Astrocyte (in vitro differentiated cells and primary cell): ENCODE results near the gene KCNQ5. TPM values are rescaled to one million over a fixed set of nuclear protein-coding genes. Genes with fewer than 3 reads are reported as not detected.

Experiments used
- DNase-seq: peaks from one replicate; pipeline ENCODE4 v3.0.0-alpha.2; 2010; ENCODE audit warnings: low read depth
- FAIRE-seq: peaks from 2 replicates; lab custom pipeline; 2011; peaks lifted over from hg19 to GRCh38; lab: Jason Lieb, UNC
- H2AFZ ChIP-seq: 2 replicates; pipeline ENCODE4 v1.6.0; 2012; ENCODE audit warnings: low read depth, low read length, inconsistent platforms
- H3K27ac ChIP-seq: 2 replicates; pipeline ENCODE4 v1.5.1; 2011; ENCODE audit warnings: low read depth, low read length, inconsistent platforms
- H3K27me3 ChIP-seq: 2 replicates; pipeline ENCODE4 v1.6.0; 2011; ENCODE audit warnings: low read length, inconsistent platforms; ENCODE audit not compliant: insufficient read depth
- H3K36me3 ChIP-seq: 2 replicates; pipeline ENCODE4 v1.5.1; 2011; ENCODE audit warnings: low read length, inconsistent platforms; ENCODE audit not compliant: insufficient read depth
- H3K4me1 ChIP-seq: 2 replicates; pipeline ENCODE4 v1.5.1; 2011; ENCODE audit warnings: low read length, inconsistent platforms; ENCODE audit not compliant: insufficient read depth
- H3K4me2 ChIP-seq: 2 replicates; pipeline ENCODE4 v1.6.0; 2012; ENCODE audit warnings: low read length, inconsistent platforms
- H3K4me3 ChIP-seq: 2 replicates; pipeline ENCODE4 v1.5.1; 2011; ENCODE audit warnings: low read depth, mild to moderate bottlenecking, low read length, inconsistent platforms; ENCODE audit not compliant: insufficient read depth
- H3K79me2 ChIP-seq: 2 replicates; pipeline ENCODE4 v1.6.0; 2012; ENCODE audit warnings: mild to moderate bottlenecking, low read length, inconsistent platforms; ENCODE audit not compliant: insufficient read depth
- H3K9ac ChIP-seq: 2 replicates; pipeline ENCODE4 v1.6.0; 2012; ENCODE audit warnings: mild to moderate bottlenecking, low read length, inconsistent platforms
- H3K9me3 ChIP-seq: 2 replicates; pipeline ENCODE4 v1.5.1; 2012; ENCODE audit warnings: low read depth, mild to moderate bottlenecking, low read length, inconsistent platforms; ENCODE audit not compliant: insufficient read depth
- H4K20me1 ChIP-seq: 2 replicates; pipeline ENCODE4 v1.6.0; 2012; ENCODE audit warnings: low read length, inconsistent platforms; ENCODE audit not compliant: insufficient read depth
- H3K27ac Mint-ChIP-seq: one replicate; pipeline ENCODE4 v1.8.0; 2021; ENCODE audit warnings: mild to moderate bottlenecking, mixed read lengths; ENCODE audit not compliant: unreplicated experiment
- H3K27me3 Mint-ChIP-seq: one replicate; pipeline ENCODE4 v1.8.0; 2021; ENCODE audit warnings: low read depth, mixed read lengths; ENCODE audit not compliant: unreplicated experiment
- H3K36me3 Mint-ChIP-seq: one replicate; pipeline ENCODE4 v1.8.0; 2021; ENCODE audit warnings: low read depth, mixed read lengths; ENCODE audit not compliant: unreplicated experiment
- H3K4me1 Mint-ChIP-seq: one replicate; pipeline ENCODE4 v1.8.0; 2021; ENCODE audit warnings: low read depth, mixed read lengths; ENCODE audit not compliant: unreplicated experiment
- H3K4me3 Mint-ChIP-seq: one replicate; pipeline ENCODE4 v1.8.0; 2021; ENCODE audit warnings: mild to moderate bottlenecking, moderate library complexity, mixed read lengths; ENCODE audit not compliant: unreplicated experiment
- H3K9me3 Mint-ChIP-seq: one replicate; pipeline ENCODE4 v1.8.0; 2021; ENCODE audit warnings: mild to moderate bottlenecking, mixed read lengths; ENCODE audit not compliant: unreplicated experiment
- EZH2 ChIP-seq: IDR thresholded peaks from 2 replicates; pipeline ENCODE4 v1.6.1; 2012; ENCODE audit warnings: mild to moderate bottlenecking, low read length, inconsistent platforms; ENCODE audit not compliant: insufficient read depth
- total RNA-seq: library from RNA; stranded (reverse); gene quantifications from 2 replicates; pipeline ENCODE4 v1.2.1, GENCODE V29; 2021
- TF ChIP-seq, protein P1 (sequence below): IDR thresholded peaks from 2 replicates; pipeline ENCODE4 v1.5.1; 2011; ENCODE audit warnings: low read depth, mild to moderate bottlenecking, inconsistent platforms, low read length, moderate library complexity; ENCODE audit not compliant: insufficient read depth

The KCNQ5 gene
- total RNA-seq, 1 donor from 2014 or later, result 2.0 TPM

DNA sequence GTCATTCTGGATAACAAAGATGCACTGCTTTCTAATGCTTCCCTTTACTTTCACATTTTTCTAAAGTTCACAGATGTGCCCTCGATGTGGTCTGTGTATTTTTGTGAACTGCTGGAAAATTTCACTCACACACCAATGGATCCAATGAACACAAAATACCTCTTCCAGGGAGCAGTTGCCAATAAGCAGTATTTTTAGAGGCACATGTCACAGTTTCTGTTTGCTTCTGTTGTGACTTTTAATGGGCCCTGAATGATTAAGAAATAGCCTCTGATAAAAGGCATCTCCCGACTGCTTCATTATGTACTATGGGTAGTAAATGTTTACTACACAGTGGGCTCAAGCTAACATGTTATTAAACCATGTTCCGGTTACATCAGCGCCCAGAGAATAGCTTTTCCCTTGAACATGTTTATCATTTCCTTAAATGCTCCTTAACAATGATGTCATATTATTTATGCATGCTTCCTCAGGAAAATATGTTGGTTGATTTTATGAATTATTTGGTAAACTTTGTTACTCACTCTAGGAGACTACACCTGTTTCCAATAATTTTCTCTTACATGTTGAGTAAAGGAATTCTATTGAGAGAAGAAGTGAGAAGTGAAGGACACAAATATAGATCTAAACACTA is 188.0 kb downstream of the KCNQ5 start:
- Histone ChIP-seq H3K79me2 (no peaks in the 10 kb centered on the region), H3K4me3 (no peak overlapping the region), H3K27me3 (no peaks in the 10 kb centered on the region), H3K9me3 (no peaks in the 10 kb centered on the region), H4K20me1 (no peaks in the 10 kb centered on the region), H3K36me3 (no peaks in the 10 kb centered on the region), H2AFZ (no peak overlapping the region), H3K4me1 (peaks cover 10% of the 10 kb centered on the region), H3K4me2 (no peak overlapping the region), H3K27ac (no peak overlapping the region), H3K9ac (no peak overlapping the region)
- DNase-seq, result no peak
- Mint-ChIP-seq H3K9me3 (no peaks in the 10 kb centered on the region), H3K4me3 (no peak overlapping the region), H3K27ac (no peak overlapping the region), H3K4me1 (peaks cover 8% of the 10 kb centered on the region), H3K27me3 (no peaks in the 10 kb centered on the region), H3K36me3 (no peaks in the 10 kb centered on the region)
- TF ChIP-seq EZH2, result no peak
- TF ChIP-seq, protein P1, sequence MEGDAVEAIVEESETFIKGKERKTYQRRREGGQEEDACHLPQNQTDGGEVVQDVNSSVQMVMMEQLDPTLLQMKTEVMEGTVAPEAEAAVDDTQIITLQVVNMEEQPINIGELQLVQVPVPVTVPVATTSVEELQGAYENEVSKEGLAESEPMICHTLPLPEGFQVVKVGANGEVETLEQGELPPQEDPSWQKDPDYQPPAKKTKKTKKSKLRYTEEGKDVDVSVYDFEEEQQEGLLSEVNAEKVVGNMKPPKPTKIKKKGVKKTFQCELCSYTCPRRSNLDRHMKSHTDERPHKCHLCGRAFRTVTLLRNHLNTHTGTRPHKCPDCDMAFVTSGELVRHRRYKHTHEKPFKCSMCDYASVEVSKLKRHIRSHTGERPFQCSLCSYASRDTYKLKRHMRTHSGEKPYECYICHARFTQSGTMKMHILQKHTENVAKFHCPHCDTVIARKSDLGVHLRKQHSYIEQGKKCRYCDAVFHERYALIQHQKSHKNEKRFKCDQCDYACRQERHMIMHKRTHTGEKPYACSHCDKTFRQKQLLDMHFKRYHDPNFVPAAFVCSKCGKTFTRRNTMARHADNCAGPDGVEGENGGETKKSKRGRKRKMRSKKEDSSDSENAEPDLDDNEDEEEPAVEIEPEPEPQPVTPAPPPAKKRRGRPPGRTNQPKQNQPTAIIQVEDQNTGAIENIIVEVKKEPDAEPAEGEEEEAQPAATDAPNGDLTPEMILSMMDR, result no peak
- no peak for FAIRE-seq

DNA sequence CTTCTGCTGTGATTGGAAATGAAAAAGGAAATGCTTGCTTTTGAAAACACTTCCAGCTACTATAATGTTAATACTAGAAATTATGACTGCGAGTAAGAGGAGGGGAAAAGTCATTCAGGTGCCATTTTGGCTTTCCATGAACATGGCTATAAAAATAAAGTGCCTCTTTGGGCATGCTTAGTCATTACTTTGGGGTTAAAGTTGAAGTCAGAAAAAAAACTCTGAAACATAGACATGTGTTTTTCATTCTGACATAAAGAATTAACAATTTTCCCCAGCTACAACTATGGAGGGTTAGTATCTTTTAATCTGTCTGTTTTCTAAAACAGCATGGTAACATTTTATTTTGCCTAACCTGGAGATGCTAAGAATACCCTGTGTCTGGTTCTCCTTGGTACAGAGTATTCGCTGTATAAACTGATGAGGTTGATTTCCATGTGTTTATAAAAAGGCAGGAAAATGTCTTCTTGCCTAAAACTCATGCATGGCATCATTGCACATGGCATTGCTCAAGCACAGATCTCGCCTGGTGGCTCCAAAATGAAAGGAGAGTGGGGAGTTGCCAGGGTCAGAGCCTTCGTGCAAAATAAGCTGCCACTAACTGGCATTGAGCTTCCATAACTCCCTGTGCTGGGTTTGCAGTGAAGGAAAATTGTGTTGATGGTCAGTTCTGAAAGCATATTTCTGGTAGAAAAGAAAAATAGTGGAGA is 188.9 kb downstream of the KCNQ5 start:
- H3K9me3 Mint-ChIP-seq, result no peaks in the 10 kb centered on the region
- no peaks in the 10 kb centered on the region for H3K27me3 Mint-ChIP-seq
- no peaks in the 10 kb centered on the region for H3K36me3 ChIP-seq
- no peak overlapping the region for H2AFZ ChIP-seq
- H3K4me3 Mint-ChIP-seq, result no peak overlapping the region
- FAIRE-seq (no peak), DNase-seq (no peak)
- H3K4me2 ChIP-seq, result no peak overlapping the region
- H3K4me1 Mint-ChIP-seq, result peaks cover 8% of the 10 kb centered on the region
- H4K20me1 ChIP-seq, result no peaks in the 10 kb centered on the region
- no peak overlapping the region for H3K27ac ChIP-seq
- H3K27me3 ChIP-seq, result no peaks in the 10 kb centered on the region
- no peaks in the 10 kb centered on the region for H3K36me3 Mint-ChIP-seq
- no peak overlapping the region for H3K4me3 ChIP-seq
- H3K4me1 ChIP-seq, result peaks cover 10% of the 10 kb centered on the region
- TF ChIP-seq, protein P1, result no peak
- no peak for TF ChIP-seq EZH2
- H3K9ac ChIP-seq, result no peak overlapping the region
- no peak overlapping the region for H3K27ac Mint-ChIP-seq
- H3K9me3 ChIP-seq, result no peaks in the 10 kb centered on the region
- no peaks in the 10 kb centered on the region for H3K79me2 ChIP-seq

DNA sequence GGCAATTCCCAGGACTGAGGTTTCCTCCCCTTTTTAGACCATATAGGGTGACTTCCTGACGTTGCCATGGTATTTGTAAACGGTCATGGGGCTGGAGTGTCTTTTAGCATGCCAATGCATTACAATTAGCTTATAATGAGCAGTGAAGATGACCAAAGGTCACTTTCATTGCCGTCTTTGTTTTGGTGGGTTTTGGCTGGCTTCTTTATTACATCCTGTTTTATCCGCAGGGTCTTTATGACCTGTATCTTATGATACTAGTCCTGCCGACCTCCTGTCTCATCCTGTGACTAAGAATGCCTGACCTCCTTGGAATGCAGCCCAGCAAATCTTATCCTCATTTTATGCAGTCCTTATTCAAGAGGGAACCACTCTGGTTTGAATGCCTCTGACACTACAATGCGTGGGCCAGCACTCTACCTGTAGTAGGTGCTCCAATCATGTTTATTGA is 190.1 kb downstream of the KCNQ5 start:
- Mint-ChIP-seq H3K9me3 (no peaks in the 10 kb centered on the region), H3K4me3 (no peak overlapping the region), H3K27ac (no peak overlapping the region), H3K36me3 (no peaks in the 10 kb centered on the region), H3K27me3 (no peaks in the 10 kb centered on the region), H3K4me1 (peaks cover 8% of the 10 kb centered on the region)
- Histone ChIP-seq H3K9me3 (no peaks in the 10 kb centered on the region), H3K27me3 (no peaks in the 10 kb centered on the region), H2AFZ (no peak overlapping the region), H3K4me1 (peaks cover 10% of the 10 kb centered on the region), H3K4me2 (peak overlapping the region; percentile 37), H3K79me2 (no peaks in the 10 kb centered on the region), H3K4me3 (no peak overlapping the region), H3K36me3 (no peaks in the 10 kb centered on the region), H3K9ac (no peak overlapping the region), H3K27ac (no peak overlapping the region), H4K20me1 (no peaks in the 10 kb centered on the region)
- FAIRE-seq (peak; percentile 37), DNase-seq (peak; percentile 36)
- no peak for TF ChIP-seq EZH2
- TF ChIP-seq, protein P1, result no peak
